ENCODE results near the gene FMN1. TPM values are rescaled to one million over a fixed set of nuclear protein-coding genes. Genes with fewer than 3 reads are reported as not detected.

Gene FMN1
- total RNA-seq, 2 donors from 2014 or later: 26.9 to 27.5 TPM

DNA sequence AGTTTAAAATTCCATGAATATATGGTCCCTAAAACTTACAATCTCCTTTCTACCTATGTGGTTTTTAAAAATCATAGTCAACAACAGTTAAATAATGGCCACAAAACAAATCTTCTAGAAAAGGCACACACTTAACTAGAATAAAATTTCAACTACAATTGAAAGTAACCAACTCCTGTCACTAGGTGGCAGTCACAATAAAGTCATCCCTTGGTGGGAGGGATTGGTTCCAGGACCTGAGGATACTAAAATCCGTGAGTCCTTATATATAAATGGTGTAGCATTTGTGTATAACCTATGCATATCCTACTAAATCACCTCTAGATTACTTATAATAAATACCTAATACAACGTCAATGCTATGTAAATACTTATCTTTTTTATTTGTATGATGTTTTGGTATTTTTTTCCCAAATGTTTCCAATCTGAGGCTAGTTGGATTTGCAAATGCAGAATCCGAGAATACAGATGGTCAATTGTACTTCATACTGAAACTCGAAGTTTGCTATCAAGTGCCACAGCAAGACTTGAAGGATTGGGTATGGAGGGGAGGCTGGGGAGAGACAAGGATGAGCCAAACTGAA lies 172.6 kb downstream of the FMN1 start:
- Histone ChIP-seq H3K36me3 (no peaks in the 10 kb centered on the region), H3K27ac (peak overlapping the region in 1 of 2 donors; percentile 11), H3K4me1 (ENCODE audit: control insufficient read depth in 1 of 2, low read depth in 2 of 2) (peaks cover 0 to 14% of the 10 kb centered on the region in 2 donors), H3K27me3 (replicated peaks; ENCODE audit: insufficient read depth) (no peaks in the 10 kb centered on the region), H3K9me3 (no peaks in the 10 kb centered on the region), H3K4me3 (no peak overlapping the region)
- ATAC-seq (ENCODE audit: insufficient number of reproducible peaks, low FRiP score, low read depth) (peak; percentile 35), DNase-seq (ENCODE audit: low spot score) (no peak)
- TF ChIP-seq, protein P1, sequence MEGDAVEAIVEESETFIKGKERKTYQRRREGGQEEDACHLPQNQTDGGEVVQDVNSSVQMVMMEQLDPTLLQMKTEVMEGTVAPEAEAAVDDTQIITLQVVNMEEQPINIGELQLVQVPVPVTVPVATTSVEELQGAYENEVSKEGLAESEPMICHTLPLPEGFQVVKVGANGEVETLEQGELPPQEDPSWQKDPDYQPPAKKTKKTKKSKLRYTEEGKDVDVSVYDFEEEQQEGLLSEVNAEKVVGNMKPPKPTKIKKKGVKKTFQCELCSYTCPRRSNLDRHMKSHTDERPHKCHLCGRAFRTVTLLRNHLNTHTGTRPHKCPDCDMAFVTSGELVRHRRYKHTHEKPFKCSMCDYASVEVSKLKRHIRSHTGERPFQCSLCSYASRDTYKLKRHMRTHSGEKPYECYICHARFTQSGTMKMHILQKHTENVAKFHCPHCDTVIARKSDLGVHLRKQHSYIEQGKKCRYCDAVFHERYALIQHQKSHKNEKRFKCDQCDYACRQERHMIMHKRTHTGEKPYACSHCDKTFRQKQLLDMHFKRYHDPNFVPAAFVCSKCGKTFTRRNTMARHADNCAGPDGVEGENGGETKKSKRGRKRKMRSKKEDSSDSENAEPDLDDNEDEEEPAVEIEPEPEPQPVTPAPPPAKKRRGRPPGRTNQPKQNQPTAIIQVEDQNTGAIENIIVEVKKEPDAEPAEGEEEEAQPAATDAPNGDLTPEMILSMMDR (IDR thresholded peaks at IDR 0.05): peak; percentile 56

GRCh38 chr15:33019354-33019981 lies 175.0 kb downstream of the FMN1 start:
- ATAC-seq (ENCODE audit: insufficient number of reproducible peaks, low FRiP score, low read depth) (no peak), DNase-seq (ENCODE audit: low spot score) (no peak)
- TF ChIP-seq, protein P1 (IDR thresholded peaks at IDR 0.05): no peak
- Histone ChIP-seq H3K36me3 (no peaks in the 10 kb centered on the region), H3K27me3 (replicated peaks; ENCODE audit: insufficient read depth) (no peaks in the 10 kb centered on the region), H3K4me3 (no peak overlapping the region), H3K9me3 (no peaks in the 10 kb centered on the region), H3K4me1 (ENCODE audit: control insufficient read depth in 1 of 2, low read depth in 2 of 2) (peaks cover 0 to 10% of the 10 kb centered on the region in 2 donors), H3K27ac (no peak overlapping the region)

DNA sequence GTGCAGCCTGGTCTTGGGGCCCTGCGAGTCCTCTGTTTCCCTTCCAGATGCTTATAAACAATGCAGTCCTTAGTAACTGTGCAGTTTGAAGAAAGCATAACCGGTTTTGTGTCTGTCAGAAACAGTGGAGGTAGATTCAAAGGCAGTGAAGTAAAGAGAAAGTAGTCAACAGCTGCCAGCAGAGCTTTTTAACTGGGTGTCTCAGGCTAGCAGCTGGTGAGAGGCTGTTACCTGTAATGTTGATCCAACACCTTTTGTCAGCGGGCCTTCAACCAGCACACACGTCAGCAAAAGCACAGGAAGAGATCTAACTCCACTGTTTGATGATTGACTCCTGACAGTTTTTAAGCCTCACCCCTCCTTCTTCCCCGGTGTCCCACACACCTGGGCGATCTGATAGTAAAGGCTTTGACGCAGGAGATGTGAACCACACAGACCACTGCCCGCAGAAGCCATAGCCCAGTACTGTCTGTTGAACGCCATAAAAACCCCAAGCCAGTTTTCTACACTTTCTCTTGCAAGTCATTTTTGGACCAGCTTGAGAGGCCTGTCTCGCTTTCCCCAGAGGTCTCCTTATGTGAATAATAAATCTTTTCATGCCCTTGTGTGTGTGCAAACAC lies 178.0 kb downstream of the FMN1 start:
- H3K36me3 ChIP-seq: no peaks in the 10 kb centered on the region
- H3K27me3 ChIP-seq (replicated peaks; ENCODE audit: insufficient read depth): no peaks in the 10 kb centered on the region
- H3K4me3 ChIP-seq: no peak overlapping the region
- no peaks in the 10 kb centered on the region for H3K9me3 ChIP-seq
- TF ChIP-seq, protein P1 (IDR thresholded peaks at IDR 0.05): no peak
- no peaks in the 10 kb centered on the region for H3K4me1 ChIP-seq (ENCODE audit: control insufficient read depth in 1 of 2, low read depth in 2 of 2)
- ATAC-seq (ENCODE audit: insufficient number of reproducible peaks, low FRiP score, low read depth) (no peak), DNase-seq (ENCODE audit: low spot score) (no peak)
- H3K27ac ChIP-seq: no peak overlapping the region

DNA sequence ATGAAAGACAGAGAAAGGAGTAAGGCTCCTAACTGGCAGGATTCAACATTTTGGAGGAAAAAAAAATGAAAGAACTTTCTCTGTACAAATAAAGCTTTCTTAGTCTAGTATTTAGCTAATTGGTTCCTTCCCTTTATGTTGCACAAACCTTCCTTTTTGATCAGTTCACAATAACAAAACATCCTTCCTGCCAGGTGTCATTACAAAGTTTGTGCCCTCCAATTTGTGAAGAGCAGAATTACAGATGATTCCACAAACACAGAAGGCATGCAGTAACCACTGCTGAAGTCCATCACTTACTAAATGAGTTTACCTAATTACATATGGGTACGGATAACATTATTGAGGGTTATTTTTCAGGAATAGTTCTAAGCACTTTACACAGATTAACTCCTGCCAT lies 179.9 kb downstream of the FMN1 start:
- Histone ChIP-seq H3K27ac (no peak overlapping the region), H3K36me3 (no peaks in the 10 kb centered on the region), H3K4me3 (no peak overlapping the region), H3K4me1 (ENCODE audit: control insufficient read depth in 1 of 2, low read depth in 2 of 2) (no peaks in the 10 kb centered on the region), H3K9me3 (no peaks in the 10 kb centered on the region), H3K27me3 (replicated peaks; ENCODE audit: insufficient read depth) (no peaks in the 10 kb centered on the region)
- DNase-seq (ENCODE audit: low spot score) (no peak), ATAC-seq (ENCODE audit: insufficient number of reproducible peaks, low FRiP score, low read depth) (no peak)
- TF ChIP-seq, protein P1 (IDR thresholded peaks at IDR 0.05): no peak

DNA sequence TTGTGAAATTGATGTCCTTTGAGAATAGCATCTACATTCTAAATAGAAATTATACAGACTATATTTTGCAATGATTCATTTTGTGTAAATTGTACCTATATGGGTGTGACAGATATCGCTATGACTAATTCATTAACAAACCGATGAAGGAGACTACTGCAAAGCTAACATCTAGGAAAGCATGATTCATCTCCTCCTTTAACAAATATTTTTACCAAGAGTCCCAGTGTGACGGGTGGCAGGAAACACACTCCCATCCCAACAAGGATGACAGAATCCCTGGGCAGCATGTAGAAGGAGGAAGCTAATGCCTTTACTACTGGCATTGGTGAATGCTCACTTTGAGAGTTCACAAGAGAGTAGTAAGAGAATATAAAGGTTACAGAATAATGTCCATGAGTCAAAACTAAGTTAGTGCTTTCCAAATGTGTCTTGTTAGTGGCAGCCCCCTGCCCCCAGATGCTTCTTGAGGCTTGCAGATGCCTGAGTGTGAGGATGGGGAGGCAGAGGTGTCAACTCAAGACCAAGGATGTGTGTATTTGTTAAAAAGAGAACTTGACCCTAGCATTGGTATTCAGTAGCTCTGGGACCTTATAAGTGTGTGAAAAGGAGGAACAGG lies 180.6 kb downstream of the FMN1 start:
- H3K4me1 ChIP-seq (ENCODE audit: control insufficient read depth in 1 of 2, low read depth in 2 of 2): peaks cover 0 to 3% of the 10 kb centered on the region in 2 donors
- H3K4me3 ChIP-seq: no peak overlapping the region
- ATAC-seq (ENCODE audit: insufficient number of reproducible peaks, low FRiP score, low read depth) (no peak), DNase-seq (ENCODE audit: low spot score) (no peak)
- no peaks in the 10 kb centered on the region for H3K36me3 ChIP-seq
- TF ChIP-seq, protein P1 (IDR thresholded peaks at IDR 0.05): no peak
- H3K9me3 ChIP-seq: no peaks in the 10 kb centered on the region
- H3K27me3 ChIP-seq (replicated peaks; ENCODE audit: insufficient read depth): no peaks in the 10 kb centered on the region
- H3K27ac ChIP-seq: no peak overlapping the region
